ENCODE measurements around the gene KCNN3. TPM values are rescaled to one million over a fixed set of nuclear protein-coding genes. Genes with fewer than 3 reads are reported as not detected.

The KCNN3 gene
- total and polyA plus RNA-seq, 10 donors: 0.13 to 15.1 (median 7.4) TPM

GRCh38 chr1:154755858-154756730, 114.0 kb downstream of the KCNN3 start:
- Histone ChIP-seq H3K4me1 (peaks cover 3 to 29% (median 20%) of the 10 kb centered on the region in 6 donors), H3K4me3 (no peak overlapping the region), H3K36me3 (no peaks in the 10 kb centered on the region), H3K27me3 (replicated peaks in 1 of 7) (peaks cover 0 to 31% (median 10%) of the 10 kb centered on the region in 7 donors), H3K9me3 (no peaks in the 10 kb centered on the region), H3K27ac (no peak overlapping the region)
- intact Hi-C loops (cut with DNase I; ENCODE audit: low total_unique reads): loop anchor here (10.0 kb wide), 1 partner anchor 109 kb away; no protein-coding TSS in a partner anchor
- WGBS, 5 donors: 61 to 76% (median 69%) methylated on average over 6 of the region's 6 CpGs
- DNase-seq: no peak
- TF ChIP-seq POLR2AphosphoS5 (IDR thresholded peaks at IDR 0.05) (no peak), POLR2A (IDR thresholded peaks at IDR 0.05) (no peak)
- TF ChIP-seq, protein P1, sequence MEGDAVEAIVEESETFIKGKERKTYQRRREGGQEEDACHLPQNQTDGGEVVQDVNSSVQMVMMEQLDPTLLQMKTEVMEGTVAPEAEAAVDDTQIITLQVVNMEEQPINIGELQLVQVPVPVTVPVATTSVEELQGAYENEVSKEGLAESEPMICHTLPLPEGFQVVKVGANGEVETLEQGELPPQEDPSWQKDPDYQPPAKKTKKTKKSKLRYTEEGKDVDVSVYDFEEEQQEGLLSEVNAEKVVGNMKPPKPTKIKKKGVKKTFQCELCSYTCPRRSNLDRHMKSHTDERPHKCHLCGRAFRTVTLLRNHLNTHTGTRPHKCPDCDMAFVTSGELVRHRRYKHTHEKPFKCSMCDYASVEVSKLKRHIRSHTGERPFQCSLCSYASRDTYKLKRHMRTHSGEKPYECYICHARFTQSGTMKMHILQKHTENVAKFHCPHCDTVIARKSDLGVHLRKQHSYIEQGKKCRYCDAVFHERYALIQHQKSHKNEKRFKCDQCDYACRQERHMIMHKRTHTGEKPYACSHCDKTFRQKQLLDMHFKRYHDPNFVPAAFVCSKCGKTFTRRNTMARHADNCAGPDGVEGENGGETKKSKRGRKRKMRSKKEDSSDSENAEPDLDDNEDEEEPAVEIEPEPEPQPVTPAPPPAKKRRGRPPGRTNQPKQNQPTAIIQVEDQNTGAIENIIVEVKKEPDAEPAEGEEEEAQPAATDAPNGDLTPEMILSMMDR (IDR thresholded peaks at IDR 0.05 in 8 of 11, conservative IDR thresholded peaks at IDR 0.05 in 3 of 11): no peak

DNA sequence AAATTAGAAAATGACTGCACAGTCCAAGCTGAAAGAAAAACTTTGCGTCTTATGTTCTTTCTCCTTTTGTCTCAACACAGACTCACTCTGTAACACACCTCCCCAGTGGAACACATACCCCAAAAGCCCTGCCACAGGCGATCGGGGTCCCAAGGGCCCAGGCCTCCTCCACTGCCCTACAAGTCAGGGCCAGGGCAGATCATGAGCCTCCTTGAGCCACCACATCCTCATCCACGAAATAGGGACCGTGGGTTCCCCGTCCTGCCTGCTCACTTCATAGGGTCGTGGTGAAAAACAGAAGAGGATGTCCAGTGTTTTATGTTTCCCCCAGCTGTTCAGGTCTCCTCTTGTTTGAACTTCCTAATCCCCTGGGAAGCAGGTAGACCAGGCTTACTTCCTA, 116.7 kb downstream of the KCNN3 start:
- no peaks in the 10 kb centered on the region for H3K36me3 ChIP-seq
- no peak for DNase-seq
- TF ChIP-seq, protein P1 (IDR thresholded peaks at IDR 0.05 in 8 of 11, conservative IDR thresholded peaks at IDR 0.05 in 3 of 11): no peak
- no peak for TF ChIP-seq POLR2A (IDR thresholded peaks at IDR 0.05)
- no peak for TF ChIP-seq POLR2AphosphoS5 (IDR thresholded peaks at IDR 0.05)
- H3K4me3 ChIP-seq: no peak overlapping the region
- intact Hi-C loops (cut with DNase I; ENCODE audit: low total_unique reads): loop anchor here (10.0 kb wide), 1 partner anchor 111 kb away; no protein-coding TSS in a partner anchor
- no peaks in the 10 kb centered on the region for H3K9me3 ChIP-seq
- no peak overlapping the region for H3K27ac ChIP-seq
- peaks cover 0 to 21% (median 0%) of the 10 kb centered on the region in 7 donors for H3K27me3 ChIP-seq (replicated peaks in 1 of 7)
- peaks cover 0 to 10% (median 2%) of the 10 kb centered on the region in 6 donors for H3K4me1 ChIP-seq
- WGBS, 5 donors: 72 to 87% (median 77%) methylated on average over 7 of the region's 7 CpGs

DNA sequence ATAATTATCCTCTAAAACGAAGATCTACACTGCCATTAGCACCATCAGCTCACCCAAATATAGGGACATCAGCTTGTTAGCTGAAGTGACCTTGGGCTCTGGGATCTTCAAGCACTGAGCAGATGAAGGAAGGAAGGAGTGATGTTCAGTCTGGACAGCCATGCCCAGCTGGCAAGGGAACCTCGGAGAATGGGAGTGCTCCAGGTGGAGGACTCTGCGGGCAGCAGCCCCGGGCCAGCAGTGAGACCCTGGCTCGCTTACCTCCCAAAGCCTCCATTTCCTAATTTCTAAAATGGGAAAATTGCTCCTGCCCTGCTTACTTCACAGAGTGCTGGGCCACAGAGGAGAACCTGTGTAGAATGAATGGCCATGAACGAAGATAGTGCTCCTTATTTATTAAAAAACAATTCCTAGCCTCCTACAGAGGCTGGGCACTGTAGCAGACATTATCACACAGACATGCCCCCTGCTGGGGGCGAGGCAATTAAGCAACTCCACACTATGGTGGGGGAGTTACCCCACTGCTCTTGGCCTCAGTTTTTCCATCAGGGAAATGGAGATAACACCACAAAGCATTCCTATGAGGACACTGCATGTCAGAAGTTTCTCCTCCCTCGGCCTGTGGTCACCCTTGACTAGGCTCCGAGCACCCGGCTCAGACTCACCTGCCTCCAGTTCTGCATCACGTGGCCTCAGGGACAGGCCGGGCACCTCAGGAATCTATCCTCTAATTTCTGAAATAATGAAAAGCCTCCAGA, 117.6 kb downstream of the KCNN3 start:
- 78 to 90% (median 85%) methylated on average over 12 of the region's 12 CpGs for WGBS, 5 donors
- peaks cover 0 to 19% (median 12%) of the 10 kb centered on the region in 6 donors for H3K4me1 ChIP-seq
- H3K9me3 ChIP-seq: no peaks in the 10 kb centered on the region
- intact Hi-C loops (cut with DNase I; ENCODE audit: low total_unique reads): loop anchor here (10.0 kb wide), 1 partner anchor 112 kb away; no protein-coding TSS in a partner anchor
- H3K27ac ChIP-seq: no peak overlapping the region
- H3K36me3 ChIP-seq: no peaks in the 10 kb centered on the region
- peaks cover 0 to 29% (median 0%) of the 10 kb centered on the region in 7 donors for H3K27me3 ChIP-seq (replicated peaks in 1 of 7)
- DNase-seq: no peak
- H3K4me3 ChIP-seq: no peak overlapping the region
- TF ChIP-seq, protein P1 (IDR thresholded peaks at IDR 0.05 in 8 of 11, conservative IDR thresholded peaks at IDR 0.05 in 3 of 11): no peak
- no peak for TF ChIP-seq POLR2AphosphoS5 (IDR thresholded peaks at IDR 0.05)
- no peak for TF ChIP-seq POLR2A (IDR thresholded peaks at IDR 0.05)
